Adrenal gland (tissue), 5 donors: ENCODE measurements around the gene DRC7.

Source experiments
- CTCF ChIP-seq, 6 experiments: fragments of 450-650 bp in 4 of 6; fragments of 200-600 bp in 2 of 6; sonication (generic) in 1 of 6; IDR thresholded peaks; 1 replicate in 5 of 6; 2 replicates in 1 of 6; pipeline versions ENCODE4 v1.5.1 to v1.8.0; 2016 to 2021; ENCODE audit warnings: antibody characterized with exemption in 6 of 6, mild to moderate bottlenecking in 2 of 6, moderate library complexity in 1 of 6
- POLR2A ChIP-seq, 2 donors: fragments of 450-650 bp; IDR thresholded peaks; one replicate each; pipeline ENCODE4 v1.6.1; 2017; ENCODE audit warnings: antibody characterized with exemption in 2 of 2, mild to moderate bottlenecking in 2 of 2, moderate library complexity in 1 of 2
- donor health status: DM: no; HTN: no; CAD: no.

DNA sequence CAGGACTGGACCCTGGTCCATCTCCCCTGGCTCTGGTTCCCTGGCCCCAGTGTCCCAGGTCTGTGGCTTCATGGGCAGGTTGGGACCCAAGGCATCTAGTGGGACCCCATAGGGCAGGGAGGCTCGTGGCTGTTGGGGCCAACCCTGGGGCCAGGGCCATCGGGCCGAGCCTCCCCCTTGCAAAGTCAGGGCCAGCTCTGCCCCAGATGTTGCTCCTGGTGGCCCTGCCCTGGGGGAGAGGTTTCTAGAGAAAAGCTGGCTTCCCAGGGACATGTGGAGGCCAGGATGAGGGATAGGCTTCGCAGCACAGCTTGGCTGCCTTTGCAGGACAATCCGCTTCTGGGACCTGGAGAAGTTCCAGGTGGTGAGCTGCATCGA, 57.6 kb downstream of the DRC7 start:
- TF ChIP-seq CTCF (IDR thresholded peaks at IDR 0.05), result no peak
- no peak for TF ChIP-seq POLR2A (IDR thresholded peaks at IDR 0.05)
